PC-3 (cell line): ENCODE data around the gene SLC9A8. TPM values are rescaled to one million over a fixed set of nuclear protein-coding genes. Genes with fewer than 3 reads are reported as not detected.

Experiments used
- ATAC-seq: fragments of 200-7000 bp; cut with Tn5 transposase; 2 replicates; pipeline ENCODE4 v1.9.1; 2020; ENCODE audit warnings: mild to moderate bottlenecking, moderate library complexity
- BruUV-seq: library from RNA; stranded (reverse); fragments of 400-500 nt; replicated peaks from 2 replicates; lab custom pipeline; 2021; lab: Mats Ljungman, UMichigan
- CTCF ChIA-PET: fragments of 300-600 bp; sonication (Branson Sonifier 250); formaldehyde crosslinking; loops from one replicate; lab custom pipeline; 2022; ENCODE audit warnings: antibody characterized with exemption; lab: Charles Lee
- POLR2A ChIA-PET: fragments of 300-600 bp; sonication (Branson Sonifier 250); formaldehyde crosslinking; loops from one replicate; lab custom pipeline; 2022; ENCODE audit warnings: antibody characterized with exemption; ENCODE audit not compliant: unreplicated experiment; lab: Charles Lee
- DNase-seq: peaks from one replicate; pipeline ENCODE4 v3.0.0-alpha.2; 2015
- H2AFZ ChIP-seq: fragments of 300-600 bp; sonication (generic); 2 replicates; pipeline ENCODE4 v1.6.0; 2016; ENCODE audit warnings: antibody characterized with exemption, low read length
- H3F3A ChIP-seq: fragments of 300-600 bp; sonication (generic); one replicate; pipeline ENCODE4 v1.6.0; 2017; ENCODE audit warnings: antibody characterized with exemption, low read length, control low read depth, mild to moderate bottlenecking; ENCODE audit not compliant: unreplicated experiment
- H3K27ac ChIP-seq: fragments of 300-600 bp; sonication (generic); 2 replicates; pipeline ENCODE4 v1.5.1; 2016; ENCODE audit warnings: mild to moderate bottlenecking, low read length
- H3K27me3 ChIP-seq: fragments of 300-600 bp; sonication (generic); 2 replicates; pipeline ENCODE4 v1.6.1; 2016; ENCODE audit warnings: low read length, mixed read lengths
- H3K36me3 ChIP-seq: fragments of 300-600 bp; sonication (generic); 2 replicates; pipeline ENCODE4 v1.6.1; 2016; ENCODE audit warnings: low read depth, mixed run types, low read length, mixed read lengths
- H3K4me1 ChIP-seq: fragments of 300-600 bp; sonication (generic); 2 replicates; pipeline ENCODE4 v1.5.1; 2016; ENCODE audit warnings: low read length; ENCODE audit not compliant: insufficient read depth
- H3K4me2 ChIP-seq: fragments of 300-600 bp; sonication (generic); 2 replicates; pipeline ENCODE4 v1.6.0; 2016; ENCODE audit warnings: low read length
- H3K4me3 ChIP-seq: fragments of 300-600 bp; sonication (generic); 2 replicates; pipeline ENCODE4 v1.5.1; 2016; ENCODE audit warnings: mild to moderate bottlenecking, low read length, mixed read lengths
- H3K79me2 ChIP-seq: fragments of 300-600 bp; sonication (generic); 2 replicates; pipeline ENCODE4 v1.6.1; 2017; ENCODE audit warnings: low read length, mixed read lengths
- H3K9ac ChIP-seq: fragments of 300-600 bp; sonication (generic); 2 replicates; pipeline ENCODE4 v1.6.0; 2016; ENCODE audit warnings: mild to moderate bottlenecking, low read length
- H3K9me2 ChIP-seq: fragments of 300-600 bp; sonication (generic); replicated peaks from 2 replicates; pipeline ENCODE4 v1.6.1; 2016; ENCODE audit warnings: mixed run types, low read length, mixed read lengths
- H3K9me3 ChIP-seq: fragments of 300-600 bp; sonication (generic); 2 replicates; pipeline ENCODE4 v1.6.1; 2016; ENCODE audit warnings: low read length, mixed read lengths
- H4K20me1 ChIP-seq: fragments of 300-600 bp; sonication (generic); 2 replicates; pipeline ENCODE4 v1.6.1; 2016; ENCODE audit warnings: low read length, mixed read lengths
- EZH2 ChIP-seq: fragments of 300-600 bp; sonication (generic); IDR thresholded peaks from one replicate; pipeline ENCODE4 v1.6.1; 2017; ENCODE audit warnings: antibody characterized with exemption, mild to moderate bottlenecking, low read length; ENCODE audit not compliant: unreplicated experiment
- EZH2phosphoT487 ChIP-seq: fragments of 300-600 bp; sonication (generic); IDR thresholded peaks from 2 replicates; pipeline ENCODE4 v1.6.1; 2018; ENCODE audit warnings: mild to moderate bottlenecking, antibody characterized with exemption, low read length, borderline replicate concordance
- intact Hi-C: fragments of 100-400 bp; cut with micrococcal nuclease; formaldehyde crosslinking; loops from 2 replicates; pipeline ENCODE4 v1.9.0; 2023
- total RNA-seq: library from RNA; depleted of rRNA; stranded (reverse); fragments of >200 nt; gene quantifications from 2 replicates; pipeline ENCODE4 v1.2.3, GENCODE V29; 2014
- TF ChIP-seq, protein P1 (sequence below): fragments of 300-600 bp; sonication (generic); conservative IDR thresholded peaks from 2 replicates; pipeline ENCODE4 v1.5.1; 2017; ENCODE audit warnings: antibody characterized with exemption, low read depth, mild to moderate bottlenecking, low read length

The SLC9A8 gene
- total RNA-seq, 1 experiment from 2014 or later = 13.1 TPM

DNA sequence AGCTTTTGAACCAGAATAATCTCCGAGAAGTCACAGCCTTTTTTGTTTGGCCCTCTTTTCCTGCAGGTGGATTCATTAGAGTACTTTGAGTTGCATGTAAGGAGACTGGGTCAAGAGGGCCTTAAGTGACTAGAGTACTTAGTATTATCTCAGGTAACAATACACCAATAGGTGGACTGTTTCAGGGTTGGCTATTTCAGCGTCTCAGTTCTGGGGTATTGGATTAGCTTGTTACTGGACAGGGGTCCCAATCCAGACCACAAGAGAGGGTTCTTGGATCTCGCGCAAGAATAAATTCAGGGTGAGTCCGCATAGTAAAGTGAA, 47.3 kb upstream of the SLC9A8 start:
- CTCF ChIA-PET = no interaction called here
- H3K9me2 ChIP-seq = 0 out of 2 replicates have a peak, but pooled peaks cover 3% of the 10 kb centered on the region
- POLR2A ChIA-PET = no interaction called here
- H3K9me3 ChIP-seq = no peaks in the 10 kb centered on the region
- no peaks in the 10 kb centered on the region for H3K36me3 ChIP-seq
- DNase-seq (no peak), ATAC-seq (no peak)
- peaks cover 4% of the 10 kb centered on the region for H3F3A ChIP-seq
- intact Hi-C loops = no loop called here
- TF ChIP-seq EZH2phosphoT487 = no peak
- TF ChIP-seq, protein P1, sequence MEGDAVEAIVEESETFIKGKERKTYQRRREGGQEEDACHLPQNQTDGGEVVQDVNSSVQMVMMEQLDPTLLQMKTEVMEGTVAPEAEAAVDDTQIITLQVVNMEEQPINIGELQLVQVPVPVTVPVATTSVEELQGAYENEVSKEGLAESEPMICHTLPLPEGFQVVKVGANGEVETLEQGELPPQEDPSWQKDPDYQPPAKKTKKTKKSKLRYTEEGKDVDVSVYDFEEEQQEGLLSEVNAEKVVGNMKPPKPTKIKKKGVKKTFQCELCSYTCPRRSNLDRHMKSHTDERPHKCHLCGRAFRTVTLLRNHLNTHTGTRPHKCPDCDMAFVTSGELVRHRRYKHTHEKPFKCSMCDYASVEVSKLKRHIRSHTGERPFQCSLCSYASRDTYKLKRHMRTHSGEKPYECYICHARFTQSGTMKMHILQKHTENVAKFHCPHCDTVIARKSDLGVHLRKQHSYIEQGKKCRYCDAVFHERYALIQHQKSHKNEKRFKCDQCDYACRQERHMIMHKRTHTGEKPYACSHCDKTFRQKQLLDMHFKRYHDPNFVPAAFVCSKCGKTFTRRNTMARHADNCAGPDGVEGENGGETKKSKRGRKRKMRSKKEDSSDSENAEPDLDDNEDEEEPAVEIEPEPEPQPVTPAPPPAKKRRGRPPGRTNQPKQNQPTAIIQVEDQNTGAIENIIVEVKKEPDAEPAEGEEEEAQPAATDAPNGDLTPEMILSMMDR = no peak
- TF ChIP-seq EZH2 = no peak
- H4K20me1 ChIP-seq = no peaks in the 10 kb centered on the region
- no peak overlapping the region for H3K4me2 ChIP-seq
- no peak overlapping the region for H3K9ac ChIP-seq
- no peak overlapping the region for H3K27ac ChIP-seq
- no peak overlapping the region for H2AFZ ChIP-seq
- H3K79me2 ChIP-seq = no peaks in the 10 kb centered on the region
- H3K4me3 ChIP-seq = no peak overlapping the region
- H3K4me1 ChIP-seq = peaks cover 16% of the 10 kb centered on the region
- no TSS peak for BruUV-seq
- H3K27me3 ChIP-seq = no peaks in the 10 kb centered on the region

- ChIA-PET CTCF (no interaction called here), POLR2A (no interaction called here)
- no TSS peak for BruUV-seq
- Histone ChIP-seq H3K9ac (no peak overlapping the region), H3K4me2 (no peak overlapping the region), H2AFZ (no peak overlapping the region), H3K9me2 (0 out of 2 replicates have a peak, but pooled peaks cover 3% of the 10 kb centered on the region), H3K4me3 (no peak overlapping the region), H3K79me2 (no peaks in the 10 kb centered on the region), H3K36me3 (no peaks in the 10 kb centered on the region), H3K27ac (no peak overlapping the region), H3K9me3 (no peaks in the 10 kb centered on the region), H3F3A (peaks cover 4% of the 10 kb centered on the region), H3K4me1 (peaks cover 16% of the 10 kb centered on the region), H3K27me3 (no peaks in the 10 kb centered on the region), H4K20me1 (no peaks in the 10 kb centered on the region)
- no peak for TF ChIP-seq EZH2
- DNase-seq (no peak), ATAC-seq (no peak)
- intact Hi-C loops = no loop called here
Measured at GRCh38 chr20:49765846-49766541, 46.6 kb upstream of the SLC9A8 start.

- intact Hi-C loops = no loop called here
- Histone ChIP-seq H3K36me3 (no peaks in the 10 kb centered on the region), H3K79me2 (no peaks in the 10 kb centered on the region), H3K4me3 (no peak overlapping the region), H3K9ac (no peak overlapping the region), H2AFZ (no peak overlapping the region), H4K20me1 (no peaks in the 10 kb centered on the region), H3K27me3 (no peaks in the 10 kb centered on the region), H3K9me3 (no peaks in the 10 kb centered on the region), H3F3A (peaks cover 4% of the 10 kb centered on the region), H3K27ac (0 out of 2 replicates have a peak overlapping the region, but pooled peaks have one; percentile 3), H3K9me2 (0 out of 2 replicates have a peak, but pooled peaks cover 3% of the 10 kb centered on the region), H3K4me2 (no peak overlapping the region), H3K4me1 (peaks cover 22% of the 10 kb centered on the region)
- ChIA-PET POLR2A (no interaction called here), CTCF (no interaction called here)
- ATAC-seq (no peak), DNase-seq (no peak)
- no TSS peak for BruUV-seq
- TF ChIP-seq EZH2phosphoT487 (no peak), EZH2 (no peak)
- TF ChIP-seq, protein P1 = no peak
Measured at GRCh38 chr20:49766979-49767521, 45.6 kb upstream of the SLC9A8 start.
